Endothelial cell (in vitro differentiated cells): ENCODE measurements around the gene PTPN12. TPM values are rescaled to one million over a fixed set of nuclear protein-coding genes. Genes with fewer than 3 reads are reported as not detected.

Source experiments
- DNase-seq: peaks from one replicate; pipeline ENCODE4 v3.0.0; 2021; ENCODE audit warnings: low spot score
- H3K27ac Mint-ChIP-seq: one replicate; pipeline ENCODE4 v1.8.0; 2021; ENCODE audit warnings: mixed read lengths, inconsistent platforms; ENCODE audit not compliant: unreplicated experiment
- H3K27me3 Mint-ChIP-seq: one replicate; pipeline ENCODE4 v1.8.0; 2021; ENCODE audit warnings: mild to moderate bottlenecking, moderate library complexity, mixed read lengths, inconsistent platforms; ENCODE audit not compliant: unreplicated experiment
- H3K36me3 Mint-ChIP-seq: one replicate; pipeline ENCODE4 v1.8.0; 2021; ENCODE audit warnings: mild to moderate bottlenecking, low read depth, mixed read lengths, inconsistent platforms; ENCODE audit not compliant: unreplicated experiment
- H3K4me1 Mint-ChIP-seq: one replicate; pipeline ENCODE4 v1.8.0; 2021; ENCODE audit warnings: mild to moderate bottlenecking, mixed read lengths, inconsistent platforms; ENCODE audit not compliant: unreplicated experiment
- H3K4me3 Mint-ChIP-seq: one replicate; pipeline ENCODE4 v1.8.0; 2021; ENCODE audit warnings: mild to moderate bottlenecking, mixed read lengths, inconsistent platforms; ENCODE audit not compliant: unreplicated experiment
- H3K9me3 Mint-ChIP-seq: one replicate; pipeline ENCODE4 v1.8.0; 2021; ENCODE audit warnings: mixed read lengths, inconsistent platforms; ENCODE audit not compliant: unreplicated experiment
- total RNA-seq: library from RNA; stranded (reverse); fragmentation: NEBNext Ultra II Directional; extraction: Animal tissue kit (Norgen Biotek cat#: 25700); gene quantifications from one replicate; pipeline ENCODE4 v1.2.1, GENCODE V29; 2021; ENCODE audit not compliant: unreplicated experiment
- TF ChIP-seq, protein P1 (sequence below): fragments of 200-600 bp; sonication (generic); IDR thresholded peaks from one replicate; pipeline ENCODE4 v1.5.0; 2021; ENCODE audit warnings: antibody characterized with exemption; ENCODE audit not compliant: unreplicated experiment

Gene PTPN12
- total RNA-seq, 1 donor from 2014 or later = 186 TPM

DNA sequence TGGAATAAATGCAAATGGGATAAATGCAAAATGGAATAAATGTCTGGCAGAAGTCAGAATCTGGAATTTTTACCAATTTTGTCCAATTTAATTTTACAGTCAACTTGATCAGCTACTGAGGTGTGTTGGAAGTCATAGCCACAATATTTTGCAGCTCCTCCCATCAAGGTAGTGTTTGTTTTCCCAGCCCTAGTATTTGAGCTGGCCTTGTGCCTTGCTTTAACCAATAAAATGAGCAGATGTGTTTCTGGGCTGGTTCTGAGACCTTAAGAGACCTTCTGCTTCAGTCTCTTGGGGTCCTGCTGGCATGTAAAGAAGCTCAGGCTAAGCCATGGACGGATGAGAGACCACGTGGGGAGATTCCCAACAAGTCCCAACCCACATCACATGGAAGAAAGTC, 116.5 kb downstream of the PTPN12 start:
- no peak overlapping the region for H3K27ac Mint-ChIP-seq
- H3K27me3 Mint-ChIP-seq = peaks cover 3% of the 10 kb centered on the region
- no peaks in the 10 kb centered on the region for H3K4me1 Mint-ChIP-seq
- DNase-seq = no peak
- peaks cover 24% of the 10 kb centered on the region for H3K36me3 Mint-ChIP-seq
- TF ChIP-seq, protein P1, sequence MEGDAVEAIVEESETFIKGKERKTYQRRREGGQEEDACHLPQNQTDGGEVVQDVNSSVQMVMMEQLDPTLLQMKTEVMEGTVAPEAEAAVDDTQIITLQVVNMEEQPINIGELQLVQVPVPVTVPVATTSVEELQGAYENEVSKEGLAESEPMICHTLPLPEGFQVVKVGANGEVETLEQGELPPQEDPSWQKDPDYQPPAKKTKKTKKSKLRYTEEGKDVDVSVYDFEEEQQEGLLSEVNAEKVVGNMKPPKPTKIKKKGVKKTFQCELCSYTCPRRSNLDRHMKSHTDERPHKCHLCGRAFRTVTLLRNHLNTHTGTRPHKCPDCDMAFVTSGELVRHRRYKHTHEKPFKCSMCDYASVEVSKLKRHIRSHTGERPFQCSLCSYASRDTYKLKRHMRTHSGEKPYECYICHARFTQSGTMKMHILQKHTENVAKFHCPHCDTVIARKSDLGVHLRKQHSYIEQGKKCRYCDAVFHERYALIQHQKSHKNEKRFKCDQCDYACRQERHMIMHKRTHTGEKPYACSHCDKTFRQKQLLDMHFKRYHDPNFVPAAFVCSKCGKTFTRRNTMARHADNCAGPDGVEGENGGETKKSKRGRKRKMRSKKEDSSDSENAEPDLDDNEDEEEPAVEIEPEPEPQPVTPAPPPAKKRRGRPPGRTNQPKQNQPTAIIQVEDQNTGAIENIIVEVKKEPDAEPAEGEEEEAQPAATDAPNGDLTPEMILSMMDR = no peak
- H3K4me3 Mint-ChIP-seq = no peak overlapping the region
- no peaks in the 10 kb centered on the region for H3K9me3 Mint-ChIP-seq

DNA sequence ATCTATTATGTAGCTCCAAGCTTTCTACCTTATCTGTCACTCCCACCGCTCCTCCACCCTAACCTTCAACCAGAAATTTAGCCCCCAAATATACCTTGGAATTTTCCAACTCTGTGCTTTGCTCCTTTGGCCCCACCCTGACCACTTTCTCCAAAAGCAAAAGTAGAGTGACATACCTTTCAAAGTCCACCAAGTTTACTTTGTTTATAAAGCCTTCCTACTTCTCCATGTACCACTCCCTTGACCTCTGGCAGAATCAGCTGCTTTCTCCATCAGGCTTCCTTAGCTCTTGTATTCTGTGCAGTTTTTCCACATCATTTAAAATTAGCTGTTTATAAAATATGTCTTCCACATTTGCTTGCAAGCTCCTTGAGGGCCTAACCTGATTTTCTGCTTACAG, 118.3 kb downstream of the PTPN12 start:
- Mint-ChIP-seq H3K27ac (peak overlapping the region; percentile 8), H3K9me3 (no peaks in the 10 kb centered on the region), H3K4me1 (no peaks in the 10 kb centered on the region), H3K36me3 (peaks cover 24% of the 10 kb centered on the region), H3K27me3 (peaks cover 2% of the 10 kb centered on the region), H3K4me3 (peak overlapping the region; percentile 49)
- DNase-seq = no peak
- TF ChIP-seq, protein P1 = no peak

DNA sequence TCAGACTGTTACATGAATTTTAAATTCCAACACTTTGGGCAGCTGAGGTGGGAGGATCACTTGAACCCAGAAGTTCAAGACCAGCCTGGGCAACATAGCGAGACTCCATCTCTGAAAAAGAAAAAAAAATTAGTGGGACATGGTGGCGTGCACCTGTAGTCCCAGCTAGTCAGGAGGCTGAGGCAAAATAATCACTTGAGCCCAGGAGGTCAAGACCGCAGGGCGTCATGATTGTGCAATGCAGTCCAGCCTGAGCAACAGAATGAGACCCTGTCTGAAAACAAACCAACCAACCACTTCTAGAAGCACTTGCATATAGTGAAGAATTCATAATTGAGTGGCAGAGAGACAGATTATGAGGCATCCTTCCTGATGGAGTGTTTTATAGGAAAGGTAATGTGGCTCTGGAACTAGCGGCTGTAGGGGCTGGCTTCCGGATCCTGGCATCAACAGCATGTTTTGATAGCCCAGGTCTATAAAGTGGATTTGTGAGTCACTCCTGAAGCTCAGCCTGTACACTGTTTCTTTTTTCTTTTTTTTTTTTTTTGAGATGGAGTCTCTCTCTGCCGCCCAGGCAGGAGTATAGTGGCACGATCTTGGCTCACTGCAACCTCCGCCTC, 118.9 kb downstream of the PTPN12 start:
- peak overlapping the region; percentile 49 for H3K4me3 Mint-ChIP-seq
- no peaks in the 10 kb centered on the region for H3K4me1 Mint-ChIP-seq
- peaks cover 2% of the 10 kb centered on the region for H3K27me3 Mint-ChIP-seq
- H3K9me3 Mint-ChIP-seq = no peaks in the 10 kb centered on the region
- H3K27ac Mint-ChIP-seq = no peak overlapping the region
- TF ChIP-seq, protein P1 = no peak
- DNase-seq = no peak
- peaks cover 24% of the 10 kb centered on the region for H3K36me3 Mint-ChIP-seq

DNA sequence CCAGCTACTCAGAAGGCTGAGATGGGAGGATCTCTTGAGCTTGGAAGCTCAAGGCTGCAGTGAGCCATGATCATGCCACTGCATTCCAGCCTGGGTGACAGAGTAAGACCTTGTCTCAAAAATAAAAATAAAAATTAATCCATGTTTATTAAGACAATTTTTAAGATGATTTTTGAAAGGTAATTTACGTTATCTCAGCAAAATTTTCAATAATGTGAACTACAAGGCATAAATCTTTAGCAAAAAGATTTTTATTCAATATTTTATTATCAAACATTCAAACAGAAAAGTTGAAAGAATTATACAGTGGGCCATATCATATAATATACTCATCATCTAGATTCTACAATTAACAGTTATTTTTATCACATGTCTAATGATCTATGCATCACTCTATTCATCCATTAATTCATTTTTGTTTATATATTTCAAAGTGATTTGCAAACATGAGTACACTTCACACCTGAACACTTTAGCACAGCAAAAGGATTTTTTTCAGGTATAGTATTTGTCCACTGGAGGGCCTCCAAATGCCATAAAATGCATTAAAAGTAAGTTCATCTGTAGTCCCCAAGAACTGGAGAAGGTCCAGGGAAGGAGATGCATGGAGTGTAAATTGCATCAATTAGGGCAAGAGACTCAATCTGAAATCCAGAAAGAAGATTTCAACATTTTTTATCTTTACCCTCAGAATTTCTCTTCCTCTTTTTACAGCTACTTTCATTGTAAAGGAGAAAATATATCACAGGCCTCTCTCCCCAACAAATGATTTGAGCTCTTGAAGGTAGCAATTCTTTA, 120.5 kb downstream of the PTPN12 start:
- no peak for DNase-seq
- Mint-ChIP-seq H3K9me3 (no peaks in the 10 kb centered on the region), H3K27me3 (peaks cover 3% of the 10 kb centered on the region), H3K27ac (no peak overlapping the region), H3K36me3 (peaks cover 34% of the 10 kb centered on the region), H3K4me1 (no peaks in the 10 kb centered on the region), H3K4me3 (no peak overlapping the region)
- TF ChIP-seq, protein P1 = peak; percentile 52

DNA sequence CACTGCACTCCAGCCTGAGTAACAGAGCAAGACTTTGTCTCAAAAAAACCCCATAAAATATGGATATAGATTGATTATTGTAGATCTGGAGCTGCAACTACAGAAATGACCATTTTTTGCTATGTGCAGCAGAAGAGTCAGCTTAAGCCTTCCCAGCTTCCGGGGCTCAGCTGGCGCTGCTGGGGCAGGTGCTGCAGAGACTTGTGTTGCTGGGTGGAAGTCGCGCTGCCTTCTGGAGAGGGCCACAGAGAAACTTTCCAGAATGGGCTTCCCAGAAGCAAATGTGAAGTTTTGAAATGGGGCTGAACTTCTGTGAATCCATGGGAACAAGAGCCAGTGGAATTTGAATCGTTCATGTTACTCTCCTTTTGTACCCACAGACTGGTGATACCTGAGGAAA, 121.8 kb downstream of the PTPN12 start:
- Mint-ChIP-seq H3K4me1 (no peaks in the 10 kb centered on the region), H3K4me3 (no peak overlapping the region)
- no peak for DNase-seq

More for the DNA sequence above, 121.8 kb downstream of the PTPN12 start:
- H3K9me3 Mint-ChIP-seq = no peaks in the 10 kb centered on the region
- H3K27ac Mint-ChIP-seq = no peak overlapping the region
- peaks cover 3% of the 10 kb centered on the region for H3K27me3 Mint-ChIP-seq
- peaks cover 32% of the 10 kb centered on the region for H3K36me3 Mint-ChIP-seq
- TF ChIP-seq, protein P1 = no peak
